NCI-H1092 (cell line): ENCODE results near the gene MST1R.
"Not testable (repeated sequence)": the region's sequence is repeated elsewhere in the genome, so short reads cannot be mapped to it uniquely, and the experiment has no call there.

ENCODE experiments used
- DNase-seq: peaks from one replicate; lab custom pipeline; 2025; lab: John Stamatoyannopoulos, UW

Gene MST1R

GRCh38 chr3:49911611-49912010 lies 7.9 kb upstream of the MST1R start:
- no peak for DNase-seq

GRCh38 chr3:49911124-49911420 lies 7.4 kb upstream of the MST1R start:
- no peak for DNase-seq

- no peak for DNase-seq
These were observed 6.9 kb upstream of the MST1R start for GRCh38 chr3:49910409-49911123.

DNA sequence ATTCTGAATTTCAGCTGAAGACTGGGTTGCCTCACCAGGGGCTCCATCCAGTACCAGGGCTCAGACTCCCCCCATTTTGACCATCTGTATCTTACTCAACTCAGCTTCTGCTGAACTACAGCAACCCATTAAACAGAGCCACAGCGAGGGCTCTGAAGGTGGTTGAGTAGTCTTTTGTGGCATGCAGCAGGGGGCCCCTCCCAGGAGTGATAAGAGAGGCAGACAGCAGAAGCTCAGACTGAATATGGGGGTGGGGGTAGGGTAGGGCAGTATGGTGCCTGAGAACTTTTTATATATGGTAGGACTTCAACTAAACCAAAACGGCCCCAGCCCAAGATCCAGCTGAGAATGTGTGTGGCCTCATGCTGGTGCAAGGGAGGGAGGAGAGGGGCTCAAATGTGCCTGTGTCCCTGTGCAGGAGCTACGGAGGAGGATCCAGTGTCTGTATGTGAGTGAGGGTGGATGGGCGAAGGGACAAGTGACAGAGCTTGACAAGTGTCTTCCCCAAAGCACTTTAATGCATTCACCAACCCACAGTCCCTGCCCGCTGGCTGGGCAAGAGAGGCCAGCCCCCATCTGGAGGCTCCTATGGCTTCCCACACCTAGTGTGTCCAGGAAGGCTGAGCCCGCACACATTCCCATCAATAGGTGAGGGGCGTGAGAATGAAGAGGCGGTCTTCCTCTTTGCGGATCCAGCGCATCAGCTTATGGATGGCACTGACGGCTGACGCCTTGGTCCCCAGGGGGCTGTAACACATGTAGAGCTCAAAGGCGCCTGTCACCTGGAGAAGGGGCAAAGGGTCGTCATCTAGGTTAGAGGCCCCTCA lies 4.9 kb upstream of the MST1R start:
- DNase-seq: no peak

DNA sequence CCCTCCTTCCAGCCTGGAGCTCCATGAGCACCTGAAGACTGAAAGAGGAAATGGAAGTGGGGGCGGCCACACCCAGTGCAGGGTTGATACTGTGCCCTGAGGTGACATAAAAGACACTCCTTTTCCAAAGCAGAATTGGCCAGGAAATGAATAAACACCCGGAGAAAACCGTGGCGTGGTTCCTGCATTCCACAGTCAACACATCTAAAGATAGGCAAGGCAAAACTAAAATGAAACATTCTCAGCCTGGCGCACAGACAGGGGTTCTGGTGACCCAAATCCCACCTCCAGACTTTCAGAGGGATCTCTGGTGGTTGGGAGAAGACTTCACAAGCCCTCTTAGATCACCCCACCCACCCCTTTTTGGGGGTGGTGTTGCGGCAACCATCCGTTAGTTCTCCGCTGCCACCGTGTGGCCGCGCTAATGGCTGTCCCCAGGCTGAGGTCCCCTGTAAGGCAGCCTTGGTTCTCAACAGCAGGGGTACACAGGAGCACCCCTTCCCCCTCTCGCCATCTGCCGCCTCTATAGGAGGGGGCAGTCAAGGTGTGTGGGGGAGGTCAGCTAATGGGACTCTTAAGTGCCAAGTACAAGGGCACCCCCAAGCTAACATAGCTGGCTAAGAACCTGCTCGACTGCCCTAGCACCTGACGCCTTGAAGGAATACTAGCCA lies 2.5 kb upstream of the MST1R start:
- DNase-seq: no peak

DNA sequence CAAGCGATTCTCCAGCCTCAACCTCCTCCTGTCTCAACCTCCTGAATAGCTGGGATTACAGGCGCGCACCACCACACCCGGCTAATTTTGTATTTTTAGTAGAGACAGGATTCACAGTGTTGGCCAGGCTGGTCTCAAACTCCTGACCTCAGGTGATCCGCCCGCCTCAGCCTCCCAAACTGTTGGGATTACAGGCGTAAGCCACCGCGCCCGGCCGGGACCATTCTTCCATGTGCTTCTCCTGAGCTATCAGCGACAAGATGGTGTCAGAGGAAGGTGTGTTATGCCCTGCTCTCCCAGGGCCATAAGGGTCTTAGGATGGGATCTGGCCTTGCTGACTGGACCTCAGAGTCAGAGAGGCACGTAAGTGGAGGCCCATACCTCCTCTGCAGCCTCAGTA lies 775 bp upstream of the MST1R start:
- not testable (repeated sequence) for DNase-seq

DNA sequence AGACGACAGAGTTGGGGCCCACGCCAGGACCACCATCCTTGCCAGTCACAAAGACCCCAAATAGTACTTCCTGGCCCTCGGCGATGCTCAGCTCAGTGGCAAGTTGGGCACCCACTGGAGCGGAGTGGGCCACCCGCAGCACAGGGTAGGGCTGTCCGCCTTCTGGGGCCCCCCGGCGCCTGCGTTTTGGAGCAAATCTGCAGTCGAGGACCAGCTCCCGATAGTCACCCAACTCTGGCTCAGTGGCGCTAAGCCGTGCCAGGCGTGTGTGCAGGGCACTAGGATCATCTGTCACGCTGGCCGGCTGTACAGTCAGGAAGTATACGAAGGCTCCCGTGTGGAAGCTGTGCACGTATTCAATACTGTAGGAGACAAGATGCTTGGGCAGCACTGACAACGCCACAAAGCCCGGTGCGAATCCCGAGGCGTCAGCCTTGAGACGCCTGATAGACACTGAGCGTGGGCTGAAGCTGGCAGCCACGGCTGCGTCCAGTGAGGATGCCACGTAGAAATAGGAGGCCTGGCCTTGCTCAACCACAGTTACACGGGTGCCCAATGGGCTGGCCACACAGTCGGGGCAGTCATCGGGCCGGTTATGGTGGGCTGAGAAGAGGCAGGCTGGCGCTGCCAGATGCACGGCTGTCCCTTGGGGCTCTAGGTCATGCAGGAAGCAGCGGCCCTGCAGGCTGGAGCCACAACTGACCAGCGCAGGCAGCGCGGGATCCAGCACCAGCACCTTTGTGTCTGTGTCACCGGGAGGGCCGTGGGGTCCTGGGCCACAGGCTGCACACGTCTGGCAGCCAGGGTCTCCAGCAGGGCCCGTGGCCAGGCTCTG lies 945 bp downstream of the MST1R start:
- DNase-seq: no peak

GRCh38 chr3:49901366-49902339 lies 2.0 kb downstream of the MST1R start:
- no peak for DNase-seq

DNA sequence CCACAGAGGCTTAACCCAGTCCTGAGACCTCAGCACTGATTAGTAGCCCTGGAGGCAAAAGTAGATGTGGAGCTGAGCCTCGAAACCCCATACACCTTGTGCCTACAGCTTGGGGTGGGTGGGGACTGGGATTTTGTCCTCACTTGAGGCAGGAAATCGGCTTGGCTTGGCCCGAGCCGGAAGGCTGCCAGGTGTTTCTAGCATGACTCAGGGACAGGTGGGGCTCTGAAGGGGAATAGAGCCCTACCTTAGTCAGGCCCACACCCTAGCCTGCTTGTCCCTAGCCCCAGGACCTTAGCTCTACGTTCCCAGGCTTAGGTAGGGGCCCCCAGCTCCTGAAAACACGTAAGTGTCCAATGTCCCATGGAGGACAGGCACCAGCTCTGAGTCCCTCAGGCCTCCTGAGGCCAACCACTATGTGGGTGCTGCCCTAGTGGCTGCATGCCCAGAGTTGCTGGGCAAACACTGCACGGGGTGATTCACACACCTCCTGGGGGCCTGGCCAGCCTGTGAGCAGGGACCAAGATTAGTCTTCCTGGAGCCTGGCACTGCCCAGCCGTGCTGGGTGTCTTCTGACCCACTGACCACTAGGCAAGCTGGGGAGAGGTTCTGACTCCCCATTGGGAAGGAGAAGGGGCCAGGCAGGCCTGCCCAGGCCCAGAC lies 3.1 kb downstream of the MST1R start:
- DNase-seq: no peak

- no peak for DNase-seq
These were observed 3.9 kb downstream of the MST1R start for GRCh38 chr3:49899815-49900214.

GRCh38 chr3:49898991-49899390 lies 4.7 kb downstream of the MST1R start:
- DNase-seq: no peak

GRCh38 chr3:49896345-49896744 lies 7.3 kb downstream of the MST1R start:
- DNase-seq: no peak

DNA sequence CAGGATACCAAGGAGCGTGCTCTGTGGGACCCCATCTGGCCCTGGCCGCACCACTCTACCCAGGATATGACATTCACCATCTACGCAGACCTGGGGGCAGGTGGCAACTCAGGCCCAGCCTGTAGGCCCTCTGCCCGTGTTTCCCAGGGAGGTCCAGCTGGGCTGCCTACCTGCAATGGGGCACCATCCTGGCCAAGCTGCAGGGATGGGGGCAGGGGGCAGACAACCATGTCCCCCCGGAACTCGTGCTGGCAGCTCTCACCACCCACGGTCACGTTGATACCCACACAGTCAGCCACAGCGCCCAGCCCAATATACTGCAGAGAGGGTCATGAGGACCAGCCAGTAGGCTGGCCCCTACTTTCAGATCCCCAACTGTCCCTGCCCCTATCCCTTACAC lies 7.9 kb downstream of the MST1R start:
- DNase-seq: no peak

DNA sequence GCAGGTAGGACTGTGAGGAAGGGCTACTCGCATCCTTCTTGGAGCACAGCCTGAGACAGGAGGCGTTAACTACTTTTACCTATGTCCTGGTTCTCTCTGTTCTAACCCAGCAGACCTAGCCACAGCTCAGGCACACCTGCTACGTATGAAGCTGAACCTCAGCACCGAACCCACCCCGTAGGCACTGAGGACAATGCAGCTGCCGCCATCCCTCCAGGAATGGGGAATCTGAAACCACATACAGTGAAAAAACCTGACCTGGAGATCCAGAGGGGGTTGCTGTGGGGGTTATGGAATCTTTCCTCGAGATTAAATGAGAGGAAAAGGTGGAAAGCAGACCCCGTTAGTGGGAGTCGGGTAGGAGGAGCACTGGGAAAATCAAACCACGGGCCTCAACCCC lies 14.4 kb downstream of the MST1R start:
- DNase-seq: no peak

DNA sequence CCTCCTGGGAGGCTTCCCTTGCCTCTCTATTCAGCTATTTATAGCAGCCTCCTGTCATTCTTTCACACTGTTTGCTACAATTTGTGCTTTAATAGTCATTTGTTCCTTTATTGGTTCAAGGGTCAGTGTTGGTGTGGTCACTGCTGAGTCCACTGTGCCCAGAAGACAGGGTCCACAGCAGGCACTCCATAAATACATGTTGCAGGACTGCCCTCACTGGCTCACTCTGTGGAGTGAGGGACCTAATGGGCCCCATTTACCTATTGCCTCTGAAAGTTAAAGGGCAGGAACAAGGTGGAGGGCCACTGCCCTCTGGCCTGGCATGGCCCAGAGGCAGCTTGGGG lies 16.8 kb downstream of the MST1R start:
- DNase-seq: no peak

DNA sequence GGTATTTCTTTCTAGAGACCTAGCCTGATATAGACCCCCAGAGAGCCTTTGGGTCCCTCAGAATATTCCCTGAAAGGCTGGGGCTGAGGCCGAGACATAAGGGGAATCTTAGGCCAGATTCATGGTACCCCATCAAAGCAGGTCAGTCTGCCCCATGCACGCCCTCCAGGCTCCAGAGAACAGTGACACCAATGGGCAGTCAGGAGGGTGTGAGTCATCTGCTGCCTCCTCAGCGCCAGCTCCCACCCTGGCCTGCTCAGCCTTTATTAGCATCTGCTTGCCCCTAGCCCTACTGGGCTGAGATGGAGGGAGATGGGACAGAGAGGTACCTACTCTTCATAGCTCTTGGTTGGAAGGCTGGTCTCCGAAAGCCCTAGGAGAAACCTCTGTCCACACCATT lies 19.7 kb downstream of the MST1R start:
- DNase-seq: no peak

GRCh38 chr3:49882166-49882565 lies 21.5 kb downstream of the MST1R start:
- DNase-seq: no peak

DNA sequence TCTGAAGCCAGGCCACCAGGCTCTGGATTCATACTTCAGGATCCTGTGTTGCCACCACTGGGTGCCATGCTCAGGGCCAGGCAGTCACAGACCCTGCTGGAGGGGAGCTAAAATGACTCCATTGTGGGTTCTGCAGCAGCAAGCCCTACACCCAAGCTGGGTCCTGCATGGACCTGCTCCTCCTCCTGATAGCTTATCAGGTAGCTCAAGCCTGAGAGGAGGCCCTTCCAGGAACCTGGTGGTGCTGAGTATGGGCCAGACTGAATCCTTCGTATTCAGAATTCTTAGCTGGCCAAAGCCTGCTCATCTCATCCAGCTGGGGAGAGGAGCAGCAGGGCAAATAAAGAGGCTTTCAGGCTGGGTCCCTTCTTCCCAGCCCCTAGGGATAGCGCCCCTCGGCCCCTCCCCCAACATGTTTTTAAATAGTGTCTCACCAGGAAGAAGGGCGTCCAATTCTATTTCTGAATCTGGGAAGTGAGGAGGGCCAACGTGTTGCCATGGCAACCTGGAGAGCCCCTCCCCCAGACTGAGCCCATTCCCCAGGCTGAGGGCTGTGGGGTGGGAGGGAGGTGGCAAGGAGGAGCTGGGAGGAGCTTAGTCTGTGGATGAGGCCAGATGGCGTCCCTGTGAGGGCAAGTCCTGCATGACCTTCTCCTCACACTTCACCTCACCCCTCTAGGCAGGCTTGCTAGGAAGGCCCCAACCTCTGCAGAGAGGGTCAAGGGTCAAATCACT lies 22.9 kb downstream of the MST1R start:
- no peak for DNase-seq

DNA sequence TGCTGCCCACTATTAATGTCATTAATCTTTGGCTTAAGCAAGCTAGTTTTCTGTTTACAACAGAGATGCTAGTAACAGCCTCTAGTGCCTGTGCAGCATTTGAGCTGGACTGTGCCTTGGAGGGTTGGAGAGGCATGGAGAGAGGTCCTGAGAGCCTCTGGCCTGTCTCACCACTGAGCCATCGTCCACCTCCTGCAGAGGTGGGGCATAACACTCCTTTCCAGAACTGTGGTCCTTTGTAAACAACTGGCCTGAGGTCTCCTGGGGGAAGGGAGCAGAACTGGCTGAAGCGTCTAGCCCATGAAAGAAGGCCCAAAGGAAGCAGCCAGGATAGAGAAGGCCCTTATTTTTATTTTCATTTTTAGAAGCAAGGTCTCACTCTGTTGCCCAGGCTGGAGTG lies 24.0 kb downstream of the MST1R start:
- DNase-seq: no peak

- DNase-seq: no peak
These were observed 25.0 kb downstream of the MST1R start for GRCh38 chr3:49878686-49879085.
